GM19438 (cell line): ENCODE measurements around the gene IL1RAPL2.

Source experiments
- ATAC-seq: cut with Tn5 transposase; IDR thresholded peaks from one replicate; pipeline ENCODE4 v1.9.1; 2021; ENCODE audit warnings: low read depth; ENCODE audit not compliant: unreplicated experiment

IL1RAPL2 gene

GRCh38 chrX:105533951-105534350 is 968.0 kb downstream of the IL1RAPL2 start:
- no peak for ATAC-seq

GRCh38 chrX:105543283-105543682 is 977.3 kb downstream of the IL1RAPL2 start:
- ATAC-seq, result no peak

- no peak for ATAC-seq
These were observed 984.2 kb downstream of the IL1RAPL2 start for GRCh38 chrX:105550043-105550663.

GRCh38 chrX:105552395-105552794 is 986.4 kb downstream of the IL1RAPL2 start:
- ATAC-seq, result no peak

GRCh38 chrX:105553118-105553517 is 987.1 kb downstream of the IL1RAPL2 start:
- ATAC-seq, result no peak

- no peak for ATAC-seq
These were observed 998.5 kb downstream of the IL1RAPL2 start for GRCh38 chrX:105564501-105564900.

- no peak for ATAC-seq
These were observed 999.9 kb downstream of the IL1RAPL2 start for GRCh38 chrX:105565856-105566255.

- no peak for ATAC-seq
These were observed 1001.1 kb downstream of the IL1RAPL2 start for GRCh38 chrX:105567082-105567481.

GRCh38 chrX:105608745-105609144 is 1042.7 kb downstream of the IL1RAPL2 start:
- ATAC-seq, result no peak

- ATAC-seq, result no peak
These were observed 1043.5 kb downstream of the IL1RAPL2 start for GRCh38 chrX:105609530-105609929.

GRCh38 chrX:105610411-105610810 is 1044.4 kb downstream of the IL1RAPL2 start:
- no peak for ATAC-seq

GRCh38 chrX:105618393-105619101 is 1052.5 kb downstream of the IL1RAPL2 start:
- no peak for ATAC-seq

GRCh38 chrX:105634180-105634579 is 1068.2 kb downstream of the IL1RAPL2 start:
- ATAC-seq, result no peak

- ATAC-seq, result no peak
These were observed 1069.8 kb downstream of the IL1RAPL2 start for GRCh38 chrX:105635794-105636193.

GRCh38 chrX:105636667-105637066 is 1070.7 kb downstream of the IL1RAPL2 start:
- ATAC-seq, result no peak

- no peak for ATAC-seq
These were observed 1079.8 kb downstream of the IL1RAPL2 start for GRCh38 chrX:105645667-105646357.

GRCh38 chrX:105646592-105647372 is 1080.8 kb downstream of the IL1RAPL2 start:
- ATAC-seq, result no peak

- no peak for ATAC-seq
These were observed 1081.8 kb downstream of the IL1RAPL2 start for GRCh38 chrX:105647749-105648148.

- ATAC-seq, result no peak
These were observed 1082.7 kb downstream of the IL1RAPL2 start for GRCh38 chrX:105648732-105649131.

- ATAC-seq, result no peak
These were observed 1084.6 kb downstream of the IL1RAPL2 start for GRCh38 chrX:105650577-105650976.

GRCh38 chrX:105650986-105651385 is 1085.0 kb downstream of the IL1RAPL2 start:
- no peak for ATAC-seq
